K562 (cell line): ENCODE results near the gene KCTD6.

Experiments used
- MYNN ChIP-seq, 2 experiments: sonication (generic); formaldehyde crosslinking in 1 of 2; IDR thresholded peaks; 2 replicates each; pipeline versions ENCODE4 v1.5.0 to v1.6.1; 2016 to 2020; ENCODE audit warnings: antibody characterized with exemption in 1 of 2, missing genetic modification reagents in 1 of 2
- NFATC3 ChIP-seq: fragments of 450-650 bp; IDR thresholded peaks from 2 replicates; pipeline ENCODE4 v1.6.1; 2017; ENCODE audit warnings: mild to moderate bottlenecking
- NRF1 ChIP-seq, 2 experiments: fragments of 450-650 bp; IDR thresholded peaks in 1 of 2; conservative IDR thresholded peaks in 1 of 2; 2 replicates each; pipeline ENCODE4 v1.6.1; 2014; ENCODE audit warnings: mild to moderate bottlenecking in 2 of 2
- POLR2A ChIP-seq: fragments of 450-650 bp; conservative IDR thresholded peaks from 2 replicates; pipeline ENCODE4 v1.6.1; 2016
- RFX1 ChIP-seq: fragments of 450-650 bp; IDR thresholded peaks from 2 replicates; pipeline ENCODE4 v1.6.1; 2016; ENCODE audit warnings: mild to moderate bottlenecking, moderate library complexity
- SP1 ChIP-seq: sonication (generic); formaldehyde crosslinking; IDR thresholded peaks from 2 replicates; pipeline ENCODE4 v1.8.1; 2022; ENCODE audit warnings: mild to moderate bottlenecking, missing genetic modification reagents
- SRF ChIP-seq, 2 experiments: fragments of 250-450, 450-650 bp in 1 of 2; sonication (Bioruptor Pico) in 1 of 2; sonication (generic) in 1 of 2; formaldehyde crosslinking; IDR thresholded peaks; 2 replicates each; pipeline versions ENCODE4 v1.5.0 to v1.5.1; 2020 to 2022; ENCODE audit warnings: mild to moderate bottlenecking in 1 of 2, missing genetic modification reagents in 1 of 2
- ZNF76 ChIP-seq: fragments of 250-450 bp; sonication (Bioruptor Pico); IDR thresholded peaks from 2 replicates; pipeline ENCODE4 v1.4.0; 2020; ENCODE audit warnings: mild to moderate bottlenecking, moderate library complexity, borderline replicate concordance
- TF ChIP-seq, protein P1 (sequence below), 2 experiments: fragments of 450-650 bp in 1 of 2; IDR thresholded peaks; 2 replicates each; pipeline ENCODE4 v1.6.1; 2011 to 2017; ENCODE audit warnings: low read depth in 2 of 2, antibody characterized with exemption in 1 of 2, borderline replicate concordance in 1 of 2, low read length in 1 of 2, mild to moderate bottlenecking in 1 of 2, mixed read lengths in 1 of 2; ENCODE audit not compliant: control insufficient read depth in 1 of 2
- TF ChIP-seq, protein P2 (sequence below): fragments of 450-650 bp; formaldehyde crosslinking; IDR thresholded peaks from 2 replicates; pipeline ENCODE4 v1.4.0; 2020; ENCODE audit warnings: mild to moderate bottlenecking
- TF ChIP-seq, protein P3 (sequence below): sonication (generic); formaldehyde crosslinking; IDR thresholded peaks from 2 replicates; pipeline ENCODE4 v1.9.0; 2022; ENCODE audit warnings: mild to moderate bottlenecking, missing genetic modification reagents
- TF ChIP-seq, protein P4 (sequence below), 3 experiments: IDR thresholded peaks in 2 of 3; conservative IDR thresholded peaks in 1 of 3; 2 replicates each; pipeline ENCODE4 v1.5.1; 2011 to 2012; ENCODE audit warnings: low read length in 3 of 3, mild to moderate bottlenecking in 3 of 3, control low read depth in 2 of 3, improper control_type of control experiment in 1 of 3, inconsistent platforms in 1 of 3, low read depth in 1 of 3, mixed read lengths in 1 of 3, moderate library complexity in 1 of 3; ENCODE audit not compliant: insufficient read depth in 2 of 3

DNA sequence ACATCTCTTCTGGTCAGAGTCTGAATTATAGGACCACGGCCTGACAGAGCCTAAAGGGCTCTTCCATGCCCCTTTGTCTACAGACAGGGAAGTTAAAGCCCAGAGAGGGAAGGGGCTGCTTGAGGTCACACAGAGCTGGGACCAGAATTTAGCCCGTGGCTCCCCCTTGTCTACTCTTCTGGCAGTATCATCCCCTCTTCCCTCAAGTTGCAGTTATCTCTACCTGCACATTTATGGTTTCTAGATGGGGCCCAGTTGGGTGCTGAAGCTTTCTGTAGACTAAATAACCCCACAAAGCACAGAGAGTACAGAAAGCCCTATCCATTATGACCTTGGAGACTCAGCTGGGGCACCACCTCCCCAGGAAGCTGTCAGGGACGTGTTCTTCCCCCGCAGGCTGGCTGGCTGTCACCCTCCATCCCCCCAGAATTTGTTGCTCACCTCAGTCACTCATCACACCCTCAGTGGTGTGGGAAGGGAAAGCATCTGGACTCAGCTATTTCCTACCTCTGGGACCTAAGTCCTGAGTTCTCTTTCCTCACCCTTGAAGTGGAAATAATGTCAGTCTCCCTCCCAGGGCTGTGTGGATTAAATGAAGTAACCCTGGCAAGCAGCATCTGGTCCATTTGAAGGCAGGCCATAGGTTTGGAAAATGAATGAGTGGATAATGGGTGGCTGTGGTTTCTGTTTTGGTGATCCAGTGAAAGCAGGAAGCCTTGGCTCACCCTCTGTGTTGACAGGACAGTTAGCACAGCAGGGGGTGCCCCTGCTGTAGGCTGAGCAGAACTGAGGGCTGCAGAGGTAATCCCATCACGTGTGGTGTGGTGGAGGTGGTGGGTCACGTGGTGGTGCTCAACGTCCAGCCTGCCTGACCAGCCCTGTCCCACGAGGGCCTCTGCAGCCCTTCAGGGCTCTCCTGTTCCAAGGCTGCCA lies 28.8 kb downstream of the KCTD6 start:
- TF ChIP-seq, protein P1, sequence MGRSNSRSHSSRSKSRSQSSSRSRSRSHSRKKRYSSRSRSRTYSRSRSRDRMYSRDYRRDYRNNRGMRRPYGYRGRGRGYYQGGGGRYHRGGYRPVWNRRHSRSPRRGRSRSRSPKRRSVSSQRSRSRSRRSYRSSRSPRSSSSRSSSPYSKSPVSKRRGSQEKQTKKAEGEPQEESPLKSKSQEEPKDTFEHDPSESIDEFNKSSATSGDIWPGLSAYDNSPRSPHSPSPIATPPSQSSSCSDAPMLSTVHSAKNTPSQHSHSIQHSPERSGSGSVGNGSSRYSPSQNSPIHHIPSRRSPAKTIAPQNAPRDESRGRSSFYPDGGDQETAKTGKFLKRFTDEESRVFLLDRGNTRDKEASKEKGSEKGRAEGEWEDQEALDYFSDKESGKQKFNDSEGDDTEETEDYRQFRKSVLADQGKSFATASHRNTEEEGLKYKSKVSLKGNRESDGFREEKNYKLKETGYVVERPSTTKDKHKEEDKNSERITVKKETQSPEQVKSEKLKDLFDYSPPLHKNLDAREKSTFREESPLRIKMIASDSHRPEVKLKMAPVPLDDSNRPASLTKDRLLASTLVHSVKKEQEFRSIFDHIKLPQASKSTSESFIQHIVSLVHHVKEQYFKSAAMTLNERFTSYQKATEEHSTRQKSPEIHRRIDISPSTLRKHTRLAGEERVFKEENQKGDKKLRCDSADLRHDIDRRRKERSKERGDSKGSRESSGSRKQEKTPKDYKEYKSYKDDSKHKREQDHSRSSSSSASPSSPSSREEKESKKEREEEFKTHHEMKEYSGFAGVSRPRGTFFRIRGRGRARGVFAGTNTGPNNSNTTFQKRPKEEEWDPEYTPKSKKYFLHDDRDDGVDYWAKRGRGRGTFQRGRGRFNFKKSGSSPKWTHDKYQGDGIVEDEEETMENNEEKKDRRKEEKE (IDR thresholded peaks at IDR 0.05; ENCODE audit: borderline replicate concordance in 1 of 2, control insufficient read depth in 1 of 2, low read depth in 2 of 2, low read length in 1 of 2), result no peak
- TF ChIP-seq, protein P2, sequence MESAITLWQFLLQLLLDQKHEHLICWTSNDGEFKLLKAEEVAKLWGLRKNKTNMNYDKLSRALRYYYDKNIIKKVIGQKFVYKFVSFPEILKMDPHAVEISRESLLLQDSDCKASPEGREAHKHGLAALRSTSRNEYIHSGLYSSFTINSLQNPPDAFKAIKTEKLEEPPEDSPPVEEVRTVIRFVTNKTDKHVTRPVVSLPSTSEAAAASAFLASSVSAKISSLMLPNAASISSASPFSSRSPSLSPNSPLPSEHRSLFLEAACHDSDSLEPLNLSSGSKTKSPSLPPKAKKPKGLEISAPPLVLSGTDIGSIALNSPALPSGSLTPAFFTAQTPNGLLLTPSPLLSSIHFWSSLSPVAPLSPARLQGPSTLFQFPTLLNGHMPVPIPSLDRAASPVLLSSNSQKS (CRISPR knock-in tag), result no peak
- no peak for TF ChIP-seq NRF1 (conservative IDR thresholded peaks at IDR 0.05 in 1 of 2, IDR thresholded peaks at IDR 0.05 in 1 of 2)
- no peak for TF ChIP-seq POLR2A
- TF ChIP-seq, protein P3, sequence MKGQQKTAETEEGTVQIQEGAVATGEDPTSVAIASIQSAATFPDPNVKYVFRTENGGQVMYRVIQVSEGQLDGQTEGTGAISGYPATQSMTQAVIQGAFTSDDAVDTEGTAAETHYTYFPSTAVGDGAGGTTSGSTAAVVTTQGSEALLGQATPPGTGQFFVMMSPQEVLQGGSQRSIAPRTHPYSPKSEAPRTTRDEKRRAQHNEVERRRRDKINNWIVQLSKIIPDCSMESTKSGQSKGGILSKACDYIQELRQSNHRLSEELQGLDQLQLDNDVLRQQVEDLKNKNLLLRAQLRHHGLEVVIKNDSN (CRISPR knock-in tag), result peak; percentile 93
- TF ChIP-seq, protein P4, sequence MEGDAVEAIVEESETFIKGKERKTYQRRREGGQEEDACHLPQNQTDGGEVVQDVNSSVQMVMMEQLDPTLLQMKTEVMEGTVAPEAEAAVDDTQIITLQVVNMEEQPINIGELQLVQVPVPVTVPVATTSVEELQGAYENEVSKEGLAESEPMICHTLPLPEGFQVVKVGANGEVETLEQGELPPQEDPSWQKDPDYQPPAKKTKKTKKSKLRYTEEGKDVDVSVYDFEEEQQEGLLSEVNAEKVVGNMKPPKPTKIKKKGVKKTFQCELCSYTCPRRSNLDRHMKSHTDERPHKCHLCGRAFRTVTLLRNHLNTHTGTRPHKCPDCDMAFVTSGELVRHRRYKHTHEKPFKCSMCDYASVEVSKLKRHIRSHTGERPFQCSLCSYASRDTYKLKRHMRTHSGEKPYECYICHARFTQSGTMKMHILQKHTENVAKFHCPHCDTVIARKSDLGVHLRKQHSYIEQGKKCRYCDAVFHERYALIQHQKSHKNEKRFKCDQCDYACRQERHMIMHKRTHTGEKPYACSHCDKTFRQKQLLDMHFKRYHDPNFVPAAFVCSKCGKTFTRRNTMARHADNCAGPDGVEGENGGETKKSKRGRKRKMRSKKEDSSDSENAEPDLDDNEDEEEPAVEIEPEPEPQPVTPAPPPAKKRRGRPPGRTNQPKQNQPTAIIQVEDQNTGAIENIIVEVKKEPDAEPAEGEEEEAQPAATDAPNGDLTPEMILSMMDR (IDR thresholded peaks at IDR 0.05 in 2 of 3, conservative IDR thresholded peaks at IDR 0.05 in 1 of 3; ENCODE audit: insufficient read depth in 2 of 3, low read depth in 1 of 3, low read length in 3 of 3), result 0 out of 6 replicates have a peak, but pooled peaks of 1 of the 3 experiments have one; percentile 14
- TF ChIP-seq RFX1, result no peak
- no peak for TF ChIP-seq NFATC3
- no peak for TF ChIP-seq SRF (CRISPR knock-in tag; IDR thresholded peaks at IDR 0.05)
- TF ChIP-seq SP1 (CRISPR knock-in tag), result no peak
- TF ChIP-seq ZNF76 (CRISPR knock-in tag), result no peak
- no peak for TF ChIP-seq MYNN (IDR thresholded peaks at IDR 0.05)
- no peak for TF ChIP-seq MYNN (CRISPR knock-in tag; IDR thresholded peaks at IDR 0.05)
